ENCODE data around the gene SIPA1L3.
"Not testable (repeated sequence)": the region's sequence is repeated elsewhere in the genome, so short reads cannot be mapped to it uniquely, and the experiment has no call there.

Gene SIPA1L3

GRCh38 chr19:37920591-37921450 is 13.8 kb downstream of the SIPA1L3 start:
- no peak for DNase-seq

- not testable (repeated sequence) for DNase-seq
Observed at GRCh38 chr19:37924573-37924972, 17.6 kb downstream of the SIPA1L3 start.

- DNase-seq, result no peak
Observed at GRCh38 chr19:37925212-37925611, 18.2 kb downstream of the SIPA1L3 start.

GRCh38 chr19:37926255-37926654 is 19.2 kb downstream of the SIPA1L3 start:
- DNase-seq, result no peak

- no peak for DNase-seq
Observed at GRCh38 chr19:37926711-37927110, 19.7 kb downstream of the SIPA1L3 start.

- DNase-seq, result no peak
Observed at GRCh38 chr19:37928527-37929286, 21.7 kb downstream of the SIPA1L3 start.

- no peak for DNase-seq
Observed at GRCh38 chr19:37929355-37929923, 22.4 kb downstream of the SIPA1L3 start.

- no peak for DNase-seq
Observed at GRCh38 chr19:37930416-37930815, 23.4 kb downstream of the SIPA1L3 start.

GRCh38 chr19:37931881-37932655 is 25.1 kb downstream of the SIPA1L3 start:
- DNase-seq, result no peak

- no peak for DNase-seq
Observed at GRCh38 chr19:37932985-37933936, 26.3 kb downstream of the SIPA1L3 start.

GRCh38 chr19:37933937-37934358 is 26.9 kb downstream of the SIPA1L3 start:
- DNase-seq, result no peak

GRCh38 chr19:37935341-37935740 is 28.3 kb downstream of the SIPA1L3 start:
- no peak for DNase-seq

GRCh38 chr19:37936166-37936565 is 29.2 kb downstream of the SIPA1L3 start:
- DNase-seq, result no peak

- no peak for DNase-seq
Observed at GRCh38 chr19:37936886-37937285, 29.9 kb downstream of the SIPA1L3 start.

- DNase-seq, result no peak
Observed at GRCh38 chr19:37938353-37938752, 31.3 kb downstream of the SIPA1L3 start.

GRCh38 chr19:37941782-37942515 is 34.9 kb downstream of the SIPA1L3 start:
- DNase-seq, result no peak

- no peak for DNase-seq
Observed at GRCh38 chr19:37942516-37942902, 35.5 kb downstream of the SIPA1L3 start.

- DNase-seq, result no peak
Observed at GRCh38 chr19:37943480-37943879, 36.5 kb downstream of the SIPA1L3 start.

GRCh38 chr19:37946132-37946531 is 39.1 kb downstream of the SIPA1L3 start:
- no peak for DNase-seq

- DNase-seq, result no peak
Observed at GRCh38 chr19:37947778-37948177, 40.8 kb downstream of the SIPA1L3 start.

- DNase-seq, result no peak
Observed at GRCh38 chr19:37948362-37948761, 41.4 kb downstream of the SIPA1L3 start.
